Erythroblast (primary cell): ENCODE data around the gene DMRT2.

ENCODE experiments used
- GATA1 ChIP-seq: IDR thresholded peaks from 2 replicates; pipeline ENCODE4 v1.6.1; 2011; ENCODE audit warnings: low read depth, mild to moderate bottlenecking, control low read depth, low read length, moderate library complexity
- POLR2A ChIP-seq: IDR thresholded peaks from 2 replicates; pipeline ENCODE4 v1.6.1; 2011; ENCODE audit warnings: mild to moderate bottlenecking, low read length

DNA sequence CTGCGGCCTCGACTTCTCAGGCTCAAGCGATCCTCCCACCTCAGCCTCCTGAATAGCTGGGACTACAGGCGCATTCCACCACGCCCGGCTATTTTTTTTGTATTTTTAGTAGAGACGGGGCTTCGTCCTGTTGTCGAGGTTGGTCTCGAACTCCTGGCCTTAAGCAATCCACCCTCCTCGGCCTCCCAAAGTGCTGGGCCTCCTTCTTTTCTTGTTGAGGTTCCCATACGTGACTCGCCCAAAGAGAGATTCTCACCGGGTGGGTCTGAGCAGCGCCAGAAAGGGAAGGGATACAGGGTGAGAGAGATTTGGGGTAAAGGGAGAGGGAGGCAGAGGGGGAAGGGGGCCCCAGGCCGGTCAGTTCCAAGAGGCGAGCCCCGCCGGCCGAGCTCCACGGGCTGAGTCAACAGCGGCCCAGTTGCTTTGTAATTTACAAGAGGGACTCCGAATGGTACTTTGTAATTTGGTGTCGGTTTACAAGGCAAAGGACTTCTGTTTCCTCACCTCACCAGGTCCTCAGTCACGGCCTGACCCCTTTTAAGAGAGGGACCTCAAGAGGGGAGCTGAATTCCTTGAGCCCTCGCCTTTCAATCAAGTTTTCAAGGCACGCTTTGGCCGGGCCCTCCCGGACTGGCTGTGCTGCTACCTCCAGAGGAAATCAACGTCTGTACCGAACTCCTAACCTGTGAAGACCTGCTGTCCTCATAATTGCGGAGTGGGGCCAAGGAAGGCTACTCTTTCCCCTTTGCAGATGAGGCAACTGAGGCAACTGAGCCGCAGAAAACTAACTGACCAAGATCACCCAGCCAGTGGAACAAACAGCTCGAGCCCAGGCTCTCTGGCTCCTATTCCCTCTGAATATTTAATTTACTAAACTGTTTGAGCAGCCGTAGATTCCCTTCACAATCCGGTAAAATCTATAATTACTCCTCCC is 3.3 kb upstream of the DMRT2 start:
- no peak for TF ChIP-seq POLR2A
- TF ChIP-seq GATA1 = no peak
